ENCODE measurements around the gene ERICH6B.

The ERICH6B gene

DNA sequence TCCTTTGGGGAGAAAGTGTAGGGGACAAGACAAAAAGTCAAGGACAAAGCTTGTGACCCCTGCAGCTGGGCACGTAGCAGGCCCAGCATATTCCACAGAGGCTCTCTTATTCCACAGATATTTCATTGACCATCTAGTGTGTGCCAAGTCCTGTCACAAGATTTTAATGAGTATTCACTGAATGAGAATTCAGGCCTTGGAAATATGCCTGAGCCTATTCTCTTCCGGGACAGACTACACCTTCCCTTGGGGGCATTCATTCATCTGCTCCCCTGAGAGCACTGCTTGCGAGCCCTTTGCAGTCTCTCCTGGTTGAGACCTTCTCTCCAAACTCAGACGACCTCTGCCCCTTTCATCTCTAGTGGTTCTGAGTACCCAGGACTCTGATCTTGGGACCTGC, 25.5 kb downstream of the ERICH6B start:
- DNase-seq (ENCODE audit: low spot score in 2 of 2) = no peak
- H3K9me3 Mint-ChIP-seq = no peaks in the 10 kb centered on the region
- H3K4me3 Mint-ChIP-seq = no peak overlapping the region
- H3K27me3 Mint-ChIP-seq = peaks cover 7% of the 10 kb centered on the region
- no peaks in the 10 kb centered on the region for H3K36me3 Mint-ChIP-seq
- no peak overlapping the region for H3K27ac Mint-ChIP-seq
- no peaks in the 10 kb centered on the region for H3K4me1 Mint-ChIP-seq
- no peak for ATAC-seq (ENCODE audit: low read depth)

DNA sequence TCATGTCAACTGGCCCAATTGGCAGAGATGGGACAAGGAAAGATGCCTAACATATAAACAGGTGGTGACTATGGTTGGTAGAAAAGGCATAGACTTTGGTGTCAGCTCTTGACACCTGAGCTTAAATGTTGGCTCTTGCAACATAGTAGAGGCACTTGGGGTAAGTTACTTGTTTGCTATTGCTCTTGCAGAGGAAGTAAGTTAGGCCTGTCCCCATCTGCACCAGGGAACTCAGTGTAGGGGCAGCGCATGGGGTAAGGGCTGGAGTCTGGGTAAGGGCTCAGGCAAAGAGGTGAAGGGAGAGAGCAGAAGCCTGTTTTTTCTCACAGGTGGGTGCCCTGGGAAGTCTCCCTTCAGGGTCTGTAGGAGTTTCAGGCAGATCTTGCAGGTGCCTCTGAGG, 27.6 kb downstream of the ERICH6B start:
- H3K27ac Mint-ChIP-seq = no peak overlapping the region
- H3K27me3 Mint-ChIP-seq = peaks cover 13% of the 10 kb centered on the region

DNA sequence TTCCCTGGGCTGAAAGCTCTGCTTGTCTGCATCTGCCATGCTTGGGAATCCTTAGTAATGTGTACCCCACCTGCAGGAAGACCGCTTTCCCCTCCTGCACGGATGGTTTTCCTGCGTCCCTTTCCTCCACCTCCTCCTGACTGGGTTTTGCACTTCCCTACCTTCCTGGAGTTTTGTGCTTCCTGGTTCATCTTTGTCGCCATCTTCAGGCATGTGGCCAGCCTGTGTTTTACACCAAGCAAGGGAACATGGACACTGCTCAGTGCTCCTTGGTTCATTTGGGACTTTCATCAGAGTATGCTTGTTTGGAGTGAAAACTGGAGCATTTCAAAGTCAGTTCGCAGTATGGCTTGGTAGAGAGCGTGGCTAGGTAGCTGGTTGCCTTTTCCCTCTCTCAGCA, 30.7 kb downstream of the ERICH6B start:
- ATAC-seq (ENCODE audit: low read depth) = no peak
- no peak overlapping the region for H3K27ac Mint-ChIP-seq
- no peak overlapping the region for H3K4me3 Mint-ChIP-seq
- H3K9me3 Mint-ChIP-seq = peaks cover 2% of the 10 kb centered on the region
- peaks cover 14% of the 10 kb centered on the region for H3K27me3 Mint-ChIP-seq
- H3K36me3 Mint-ChIP-seq = no peaks in the 10 kb centered on the region
- no peaks in the 10 kb centered on the region for H3K4me1 Mint-ChIP-seq
- no peak for DNase-seq (ENCODE audit: low spot score in 2 of 2)

More for the DNA sequence above, 27.6 kb downstream of the ERICH6B start:
- H3K9me3 Mint-ChIP-seq = peaks cover 2% of the 10 kb centered on the region
- H3K4me3 Mint-ChIP-seq = no peak overlapping the region
- DNase-seq (ENCODE audit: low spot score in 2 of 2) = no peak
- H3K36me3 Mint-ChIP-seq = no peaks in the 10 kb centered on the region
- ATAC-seq (ENCODE audit: low read depth) = no peak
- H3K4me1 Mint-ChIP-seq = no peaks in the 10 kb centered on the region

GRCh38 chr13:45582408-45583076, 33.0 kb downstream of the ERICH6B start:
- Mint-ChIP-seq H3K4me1 (no peaks in the 10 kb centered on the region), H3K27ac (no peak overlapping the region), H3K9me3 (peaks cover 2% of the 10 kb centered on the region), H3K36me3 (no peaks in the 10 kb centered on the region), H3K27me3 (peaks cover 14% of the 10 kb centered on the region), H3K4me3 (no peak overlapping the region)
- no peak for ATAC-seq (ENCODE audit: low read depth)
- DNase-seq (ENCODE audit: low spot score in 2 of 2) = no peak

GRCh38 chr13:45576466-45576865, 39.1 kb downstream of the ERICH6B start:
- Mint-ChIP-seq H3K27me3 (peaks cover 14% of the 10 kb centered on the region), H3K4me3 (no peak overlapping the region), H3K27ac (no peak overlapping the region), H3K36me3 (no peaks in the 10 kb centered on the region), H3K4me1 (no peaks in the 10 kb centered on the region), H3K9me3 (no peaks in the 10 kb centered on the region)
- ATAC-seq (ENCODE audit: low read depth) = no peak
- DNase-seq (ENCODE audit: low spot score in 2 of 2) = no peak

DNA sequence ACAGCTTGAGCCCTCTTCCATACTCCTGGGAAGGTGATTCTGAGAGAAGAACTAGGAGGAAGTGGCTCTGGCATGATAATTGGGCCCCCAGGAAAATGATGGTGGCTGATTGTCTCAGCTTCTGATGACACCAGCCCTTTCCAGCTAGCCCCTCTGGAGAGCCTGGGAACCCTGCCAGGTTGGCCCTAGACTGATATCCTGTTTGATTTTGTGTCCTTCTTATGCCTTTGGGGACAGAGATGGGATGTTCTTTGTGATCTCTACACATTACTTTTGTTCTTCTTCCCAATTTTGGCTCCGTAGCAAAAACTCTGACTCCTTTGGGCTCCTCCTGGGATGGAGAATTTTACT, 39.7 kb downstream of the ERICH6B start:
- ATAC-seq (ENCODE audit: low read depth) (no peak), DNase-seq (ENCODE audit: low spot score in 2 of 2) (no peak)
- Mint-ChIP-seq H3K27me3 (peaks cover 17% of the 10 kb centered on the region), H3K9me3 (no peaks in the 10 kb centered on the region), H3K4me1 (no peaks in the 10 kb centered on the region), H3K4me3 (no peak overlapping the region), H3K27ac (no peak overlapping the region), H3K36me3 (no peaks in the 10 kb centered on the region)

DNA sequence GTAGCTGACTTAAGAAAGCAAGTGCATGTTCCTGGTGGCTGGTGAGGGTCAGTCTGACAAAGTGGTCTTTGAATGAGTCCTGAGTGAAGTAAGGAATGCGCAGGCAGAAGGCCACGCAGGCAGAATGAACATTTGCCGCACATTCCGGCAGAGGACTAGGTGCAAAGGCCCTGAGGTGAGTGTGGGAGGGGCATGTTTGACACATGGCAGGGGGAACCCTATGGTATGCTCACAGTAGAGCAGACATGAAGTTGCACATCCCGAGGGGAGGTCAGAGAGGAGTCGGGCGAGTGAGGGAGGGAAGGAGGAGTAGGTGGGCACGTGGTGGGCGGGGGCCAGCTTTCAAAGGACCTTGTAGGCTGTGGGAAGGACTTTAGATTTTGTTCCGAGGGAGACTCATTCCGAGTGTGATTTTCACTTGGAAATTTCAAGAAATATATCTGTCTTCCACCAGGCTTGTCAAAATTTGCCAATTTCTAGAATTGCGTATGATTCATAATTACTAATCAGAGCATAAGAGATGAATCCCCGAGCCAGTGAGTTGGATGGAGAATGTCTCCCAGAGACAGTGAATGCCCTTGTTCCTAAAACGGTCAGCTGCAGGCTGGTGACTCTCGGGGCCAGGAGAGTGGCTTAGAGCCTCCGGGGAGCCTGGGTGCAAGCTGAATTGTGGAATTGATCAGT, 40.3 kb downstream of the ERICH6B start:
- Mint-ChIP-seq H3K27ac (no peak overlapping the region), H3K9me3 (no peaks in the 10 kb centered on the region), H3K4me3 (no peak overlapping the region), H3K36me3 (no peaks in the 10 kb centered on the region), H3K4me1 (no peaks in the 10 kb centered on the region), H3K27me3 (peaks cover 18% of the 10 kb centered on the region)
- ATAC-seq (ENCODE audit: low read depth) (no peak), DNase-seq (ENCODE audit: low spot score in 2 of 2) (no peak)

GRCh38 chr13:45565331-45565730, 50.2 kb downstream of the ERICH6B start:
- Mint-ChIP-seq H3K4me3 (no peak overlapping the region), H3K9me3 (peaks cover 7% of the 10 kb centered on the region), H3K27me3 (peaks cover 21% of the 10 kb centered on the region), H3K36me3 (no peaks in the 10 kb centered on the region), H3K27ac (no peak overlapping the region), H3K4me1 (no peaks in the 10 kb centered on the region)
- DNase-seq (ENCODE audit: low spot score in 2 of 2) (no peak), ATAC-seq (ENCODE audit: low read depth) (no peak)

DNA sequence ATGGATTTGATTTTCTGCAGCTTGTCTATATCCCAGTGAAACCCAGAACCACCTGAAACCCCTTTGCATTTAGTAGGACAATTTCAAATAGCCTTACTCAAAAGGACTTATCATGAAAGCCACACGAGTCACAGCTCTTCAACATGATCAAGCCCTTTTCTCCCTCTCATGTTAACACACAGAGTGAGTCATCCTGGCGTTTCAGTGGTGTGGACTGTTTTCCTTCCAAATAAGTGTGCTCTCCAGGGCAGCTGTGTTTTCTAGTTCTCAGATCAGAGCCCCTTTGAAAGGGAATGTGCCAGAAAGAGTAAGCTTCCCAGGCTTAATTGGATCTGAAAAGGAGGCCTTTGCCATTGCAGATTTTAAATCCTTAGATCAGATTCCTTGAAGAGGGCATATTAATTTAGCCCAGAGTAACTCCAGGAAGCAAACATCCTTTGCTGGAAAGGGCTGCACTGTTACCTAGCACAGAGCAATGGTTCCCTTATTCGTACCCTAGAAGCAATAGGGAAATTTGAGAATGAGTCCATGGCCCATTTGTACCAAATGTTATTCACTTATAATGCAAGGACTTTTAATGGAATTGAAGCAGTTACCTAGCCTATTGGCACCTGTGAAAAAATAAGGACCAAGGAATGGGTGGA, 51.3 kb downstream of the ERICH6B start:
- Mint-ChIP-seq H3K4me3 (no peak overlapping the region), H3K9me3 (peaks cover 8% of the 10 kb centered on the region), H3K27me3 (peaks cover 20% of the 10 kb centered on the region), H3K4me1 (no peaks in the 10 kb centered on the region), H3K36me3 (no peaks in the 10 kb centered on the region), H3K27ac (no peak overlapping the region)
- no peak for ATAC-seq (ENCODE audit: low read depth)
- DNase-seq (ENCODE audit: low spot score in 2 of 2) = no peak

DNA sequence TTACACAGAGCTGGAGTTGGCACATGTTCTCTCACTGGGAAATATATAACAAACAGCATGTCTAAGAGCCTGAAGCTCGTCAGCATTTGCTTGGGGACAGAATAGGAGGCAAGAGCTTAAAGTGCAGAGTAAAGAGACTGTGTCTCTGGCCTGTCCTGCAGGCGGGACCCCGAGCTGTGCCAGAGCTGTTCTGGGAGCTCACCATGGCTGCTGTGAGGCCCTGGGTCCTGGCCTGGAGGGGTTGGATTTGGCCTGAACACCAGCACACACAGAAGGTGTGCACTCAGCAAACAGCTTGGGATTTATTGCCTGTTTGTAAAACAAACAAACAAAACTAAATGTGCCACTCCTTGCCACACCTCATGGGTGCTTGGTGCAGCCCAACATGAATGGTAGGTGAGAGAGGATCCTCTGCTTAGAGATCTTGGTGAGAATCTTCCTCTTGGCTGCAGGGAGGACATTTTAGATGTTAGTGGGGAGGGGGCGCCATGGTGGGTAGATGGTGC, 60.9 kb downstream of the ERICH6B start:
- peaks cover 5% of the 10 kb centered on the region for H3K9me3 Mint-ChIP-seq
- H3K36me3 Mint-ChIP-seq = no peaks in the 10 kb centered on the region
- no peak overlapping the region for H3K4me3 Mint-ChIP-seq
- no peak overlapping the region for H3K27ac Mint-ChIP-seq
- ATAC-seq (ENCODE audit: low read depth) (no peak), DNase-seq (ENCODE audit: low spot score in 2 of 2) (no peak)
- peaks cover 6% of the 10 kb centered on the region for H3K27me3 Mint-ChIP-seq
- no peaks in the 10 kb centered on the region for H3K4me1 Mint-ChIP-seq

- H3K9me3 Mint-ChIP-seq = no peaks in the 10 kb centered on the region
- peaks cover 6% of the 10 kb centered on the region for H3K4me1 Mint-ChIP-seq
- no peak overlapping the region for H3K4me3 Mint-ChIP-seq
- peaks cover 2% of the 10 kb centered on the region for H3K27me3 Mint-ChIP-seq
- H3K36me3 Mint-ChIP-seq = no peaks in the 10 kb centered on the region
- no peak for DNase-seq (ENCODE audit: low spot score in 2 of 2)
- no peak overlapping the region for H3K27ac Mint-ChIP-seq
- ATAC-seq (ENCODE audit: low read depth) = no peak
These were observed 67.3 kb downstream of the ERICH6B start for GRCh38 chr13:45548281-45548680.

DNA sequence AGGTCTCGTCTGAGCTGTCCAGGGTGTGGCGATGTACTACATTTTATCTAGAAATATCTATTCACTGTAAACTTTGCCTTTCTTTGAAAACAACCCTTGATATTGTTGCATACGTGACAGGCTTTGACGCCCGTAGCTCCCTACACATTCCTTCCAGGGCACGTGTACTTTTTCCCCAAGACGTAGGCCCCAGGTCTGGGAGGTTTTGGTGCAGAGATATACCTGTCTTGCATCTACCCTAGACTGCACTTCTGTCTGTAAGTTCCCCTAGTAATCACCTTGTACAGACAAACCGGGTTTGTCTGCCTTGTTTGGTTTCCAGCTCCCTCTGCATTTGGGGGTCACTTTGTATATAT, 69.2 kb downstream of the ERICH6B start:
- DNase-seq (ENCODE audit: low spot score in 2 of 2) (no peak), ATAC-seq (ENCODE audit: low read depth) (no peak)
- Mint-ChIP-seq H3K27me3 (peaks cover 2% of the 10 kb centered on the region), H3K4me3 (no peak overlapping the region), H3K36me3 (no peaks in the 10 kb centered on the region), H3K4me1 (peaks cover 6% of the 10 kb centered on the region), H3K9me3 (no peaks in the 10 kb centered on the region), H3K27ac (no peak overlapping the region)

DNA sequence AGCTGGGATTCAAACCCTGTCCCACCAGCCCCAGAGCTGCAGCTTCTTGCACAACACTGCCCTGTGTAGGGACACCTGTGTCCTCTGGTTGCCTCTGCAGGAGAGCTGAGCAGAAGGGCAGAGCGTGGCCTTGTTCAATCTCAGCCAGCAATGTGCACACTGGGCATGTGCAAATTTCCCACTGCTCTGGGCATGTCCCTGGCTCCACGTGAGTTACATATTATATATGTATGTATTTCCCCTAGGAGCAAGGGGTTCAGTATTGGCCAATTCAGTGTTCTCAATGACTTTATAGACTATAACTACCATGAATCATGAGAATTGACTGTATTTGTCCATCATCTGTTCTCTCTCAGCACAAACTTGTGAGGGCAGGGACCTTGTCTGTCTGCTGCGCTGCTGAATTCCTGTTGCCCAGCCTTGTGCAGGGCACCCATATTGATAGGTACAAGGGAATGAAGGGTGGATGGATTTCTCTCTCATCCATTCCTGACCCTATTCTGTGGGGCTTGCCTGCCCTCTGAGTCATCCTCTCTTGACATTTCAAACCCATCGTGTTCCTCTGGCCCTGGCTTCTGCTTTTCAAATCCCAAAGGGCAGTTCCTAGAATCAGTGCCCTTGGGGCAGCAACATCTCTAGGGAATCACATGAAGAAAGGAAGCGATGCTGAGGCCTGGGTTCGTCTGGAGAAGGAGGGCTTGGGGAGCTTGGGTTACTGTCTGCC, 69.7 kb downstream of the ERICH6B start:
- H3K27me3 Mint-ChIP-seq = peaks cover 2% of the 10 kb centered on the region
- no peaks in the 10 kb centered on the region for H3K9me3 Mint-ChIP-seq
- H3K27ac Mint-ChIP-seq = no peak overlapping the region
- H3K36me3 Mint-ChIP-seq = no peaks in the 10 kb centered on the region
- DNase-seq (ENCODE audit: low spot score in 2 of 2) (no peak), ATAC-seq (ENCODE audit: low read depth) (no peak)
- H3K4me3 Mint-ChIP-seq = no peak overlapping the region
- H3K4me1 Mint-ChIP-seq = peaks cover 6% of the 10 kb centered on the region

DNA sequence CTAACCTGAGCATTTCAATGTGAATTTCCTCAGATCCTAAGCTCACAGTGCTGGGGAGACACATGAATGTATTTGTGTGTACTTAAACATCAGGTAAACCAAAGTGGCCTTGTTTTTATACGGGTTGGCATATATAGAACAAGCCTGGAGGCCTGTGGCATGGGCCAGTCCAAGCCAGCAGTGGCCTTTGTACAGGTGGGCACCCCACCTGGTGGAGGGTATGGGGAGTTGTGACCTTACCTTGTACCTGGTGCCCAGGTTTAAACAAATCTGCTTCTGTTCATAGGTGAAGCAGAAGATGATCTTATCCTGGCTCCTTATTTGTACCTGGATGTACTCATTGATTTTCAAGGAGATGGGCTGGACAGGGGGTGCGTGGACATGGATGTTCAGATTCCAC, 71.0 kb downstream of the ERICH6B start:
- no peaks in the 10 kb centered on the region for H3K9me3 Mint-ChIP-seq
- no peaks in the 10 kb centered on the region for H3K27me3 Mint-ChIP-seq
- H3K4me1 Mint-ChIP-seq = peaks cover 6% of the 10 kb centered on the region
- H3K36me3 Mint-ChIP-seq = no peaks in the 10 kb centered on the region
- DNase-seq (ENCODE audit: low spot score in 2 of 2) = no peak
- no peak overlapping the region for H3K4me3 Mint-ChIP-seq
- H3K27ac Mint-ChIP-seq = no peak overlapping the region
- no peak for ATAC-seq (ENCODE audit: low read depth)
